Esophagus muscularis mucosa (tissue), 4 donors: ENCODE measurements around the gene HNRNPA3. TPM values are rescaled to one million over a fixed set of nuclear protein-coding genes. Genes with fewer than 3 reads are reported as not detected.
A peak's percentile ranks its signal among the peaks of the same experiment; 100 is the strongest.

Experiments
- DNase-seq: peaks from one replicate; pipeline ENCODE4 v3.0.0-alpha.2; 2017; ENCODE audit errors: extremely low spot score
- H3K27ac ChIP-seq, 4 donors: fragments of 200-600 bp; sonication (generic); replicated peaks in 1 of 4; 1 replicate in 3 of 4; 2 replicates in 1 of 4; pipeline ENCODE4 v1.5.1; 2016 to 2019; ENCODE audit warnings: mild to moderate bottlenecking in 1 of 4
- H3K27me3 ChIP-seq, 4 donors: fragments of 200-600 bp; sonication (generic); one replicate each; pipeline versions ENCODE4 v1.5.1 to v1.6.0; 2016 to 2019
- H3K36me3 ChIP-seq, 4 donors: fragments of 200-600 bp; sonication (generic); one replicate each; pipeline ENCODE4 v1.5.1; 2016 to 2019
- H3K4me1 ChIP-seq, 4 donors: fragments of 200-600 bp; sonication (generic); one replicate each; pipeline ENCODE4 v1.5.1; 2016 to 2019
- H3K4me3 ChIP-seq, 4 donors: fragments of 200-600 bp; sonication (generic); 1 replicate in 2 of 4; 2 replicates in 2 of 4; pipeline ENCODE4 v1.5.1; 2016 to 2019; ENCODE audit warnings: mild to moderate bottlenecking in 4 of 4, moderate library complexity in 1 of 4
- H3K9me3 ChIP-seq, 4 donors: fragments of 200-600 bp; sonication (generic); 1 replicate in 3 of 4; 2 replicates in 1 of 4; pipeline ENCODE4 v1.5.1; 2016 to 2019
- EP300 ChIP-seq: sonication (generic); formaldehyde crosslinking; IDR thresholded peaks from one replicate; pipeline ENCODE4 v1.6.1; 2017; ENCODE audit warnings: antibody characterized with exemption
- POLR2A ChIP-seq: fragments of 450-650 bp; IDR thresholded peaks from one replicate; pipeline ENCODE4 v1.6.1; 2017; ENCODE audit warnings: antibody characterized with exemption, moderate library complexity, mild to moderate bottlenecking, low read depth
- POLR2AphosphoS5 ChIP-seq, 2 donors: sonication (generic); formaldehyde crosslinking; IDR thresholded peaks; one replicate each; pipeline ENCODE4 v1.6.1; 2017; ENCODE audit warnings: antibody characterized with exemption in 2 of 2
- WGBS: methylation state at CpG from one replicate; pipeline ENCODE4 v1.1.5; 2018; 5-methylcytosine and 5-hydroxymethylcytosine counted together
- intact Hi-C: fragments of 100-400 bp; cut with DNase I; formaldehyde crosslinking; loops from one replicate; pipeline ENCODE4 v1.15.1; 2023
- total RNA-seq, 4 donors: library from RNA; depleted of rRNA; stranded (reverse); fragments of >200 nt; gene quantifications; one replicate each; pipeline versions ENCODE4 v1.1.0 to v1.2.1, GENCODE V29; 2016
- TF ChIP-seq, protein P1 (sequence below), 3 experiments: fragments of 200-600 bp in 2 of 3; fragments of 450-650 bp in 1 of 3; sonication (generic) in 2 of 3; IDR thresholded peaks; one replicate each; pipeline ENCODE4 v1.5.1; 2017 to 2019; ENCODE audit warnings: antibody characterized with exemption in 3 of 3, mild to moderate bottlenecking in 2 of 3, moderate library complexity in 1 of 3

The HNRNPA3 gene
- total RNA-seq, 4 donors from 2014 or later: 59.2 to 72.3 (median 64.3) TPM

DNA sequence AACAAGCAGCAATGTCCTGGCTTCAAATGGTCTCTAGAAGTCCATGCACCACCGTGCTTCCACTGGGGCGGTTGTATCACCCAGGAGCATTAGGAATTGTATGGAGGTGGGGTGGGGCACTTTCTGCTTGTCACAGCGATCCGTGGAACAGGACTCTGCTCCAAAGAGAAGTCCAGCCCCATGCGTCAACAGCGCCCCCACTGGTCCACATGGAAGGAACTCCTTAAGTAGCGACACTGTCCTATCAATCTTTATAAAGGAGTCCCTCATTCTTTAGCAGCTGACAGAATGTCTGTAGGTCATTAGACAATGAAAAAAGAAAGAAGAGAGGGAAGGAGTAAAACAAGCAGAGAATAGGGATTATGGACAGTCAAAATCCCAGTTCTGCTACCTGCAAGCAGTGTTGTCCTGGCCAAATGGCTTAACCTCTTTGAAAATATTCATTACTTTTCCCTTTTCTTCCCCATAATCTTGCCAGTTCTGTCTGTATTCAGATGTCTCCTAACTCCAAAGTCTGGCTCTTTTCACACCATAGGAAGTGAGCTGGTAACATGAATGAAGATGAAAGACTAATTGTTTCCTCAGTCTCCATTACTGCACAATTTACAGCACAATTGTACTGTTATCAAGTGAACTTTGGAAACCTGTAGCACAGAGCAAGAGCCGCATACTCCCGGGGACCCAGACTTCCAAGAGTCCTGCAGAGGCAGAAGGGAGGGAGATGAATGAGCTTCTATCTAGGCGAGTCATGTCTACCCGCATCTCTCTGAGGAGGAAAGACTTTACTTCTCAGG is 42.0 kb downstream of the HNRNPA3 start:
- Histone ChIP-seq H3K27me3 (no peaks in the 10 kb centered on the region), H3K4me1 (peaks cover 93 to 98% (median 95%) of the 10 kb centered on the region in 4 donors), H3K27ac (peak overlapping the region in 1 of 4 donors; percentile 18), H3K36me3 (no peaks in the 10 kb centered on the region), H3K9me3 (no peaks in the 10 kb centered on the region), H3K4me3 (no peak overlapping the region)
- DNase-seq: no peak
- TF ChIP-seq EP300: no peak
- TF ChIP-seq, protein P1, sequence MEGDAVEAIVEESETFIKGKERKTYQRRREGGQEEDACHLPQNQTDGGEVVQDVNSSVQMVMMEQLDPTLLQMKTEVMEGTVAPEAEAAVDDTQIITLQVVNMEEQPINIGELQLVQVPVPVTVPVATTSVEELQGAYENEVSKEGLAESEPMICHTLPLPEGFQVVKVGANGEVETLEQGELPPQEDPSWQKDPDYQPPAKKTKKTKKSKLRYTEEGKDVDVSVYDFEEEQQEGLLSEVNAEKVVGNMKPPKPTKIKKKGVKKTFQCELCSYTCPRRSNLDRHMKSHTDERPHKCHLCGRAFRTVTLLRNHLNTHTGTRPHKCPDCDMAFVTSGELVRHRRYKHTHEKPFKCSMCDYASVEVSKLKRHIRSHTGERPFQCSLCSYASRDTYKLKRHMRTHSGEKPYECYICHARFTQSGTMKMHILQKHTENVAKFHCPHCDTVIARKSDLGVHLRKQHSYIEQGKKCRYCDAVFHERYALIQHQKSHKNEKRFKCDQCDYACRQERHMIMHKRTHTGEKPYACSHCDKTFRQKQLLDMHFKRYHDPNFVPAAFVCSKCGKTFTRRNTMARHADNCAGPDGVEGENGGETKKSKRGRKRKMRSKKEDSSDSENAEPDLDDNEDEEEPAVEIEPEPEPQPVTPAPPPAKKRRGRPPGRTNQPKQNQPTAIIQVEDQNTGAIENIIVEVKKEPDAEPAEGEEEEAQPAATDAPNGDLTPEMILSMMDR (IDR thresholded peaks at IDR 0.05): peak in 2 of 3 experiments; percentile 10 to 34
- intact Hi-C loops: no loop called here
- WGBS: 74% methylated on average over 11 of the region's 11 CpGs

DNA sequence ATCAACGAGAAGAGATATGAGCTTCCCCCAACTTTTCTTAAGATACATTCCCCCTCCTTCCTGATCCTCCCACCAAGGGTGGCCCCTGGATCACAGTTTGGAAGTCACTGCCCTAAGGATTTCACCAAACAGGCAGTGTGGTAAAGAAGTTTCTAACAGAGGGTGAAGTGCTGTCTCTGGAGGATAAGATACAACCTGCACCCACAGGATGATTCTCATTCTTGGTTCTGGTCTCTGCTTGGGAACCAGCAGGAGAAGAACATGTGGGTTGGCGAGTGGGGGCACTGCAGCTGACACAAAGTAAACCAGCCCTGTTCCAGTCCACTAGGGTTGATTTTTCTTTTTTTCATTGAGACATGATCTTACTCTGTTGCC is 42.6 kb downstream of the HNRNPA3 start:
- intact Hi-C loops: no loop called here
- Histone ChIP-seq H3K9me3 (no peaks in the 10 kb centered on the region), H3K4me1 (peaks cover 89 to 99% (median 95%) of the 10 kb centered on the region in 4 donors), H3K36me3 (no peaks in the 10 kb centered on the region), H3K27me3 (no peaks in the 10 kb centered on the region), H3K4me3 (no peak overlapping the region), H3K27ac (peak overlapping the region in 1 of 4 donors; percentile 18)
- TF ChIP-seq EP300 (no peak), POLR2AphosphoS5 (IDR thresholded peaks at IDR 0.05) (no peak), POLR2A (no peak)
- TF ChIP-seq, protein P1 (IDR thresholded peaks at IDR 0.05): no peak
- no peak for DNase-seq
- WGBS: 65% methylated on average over 2 of the region's 2 CpGs

DNA sequence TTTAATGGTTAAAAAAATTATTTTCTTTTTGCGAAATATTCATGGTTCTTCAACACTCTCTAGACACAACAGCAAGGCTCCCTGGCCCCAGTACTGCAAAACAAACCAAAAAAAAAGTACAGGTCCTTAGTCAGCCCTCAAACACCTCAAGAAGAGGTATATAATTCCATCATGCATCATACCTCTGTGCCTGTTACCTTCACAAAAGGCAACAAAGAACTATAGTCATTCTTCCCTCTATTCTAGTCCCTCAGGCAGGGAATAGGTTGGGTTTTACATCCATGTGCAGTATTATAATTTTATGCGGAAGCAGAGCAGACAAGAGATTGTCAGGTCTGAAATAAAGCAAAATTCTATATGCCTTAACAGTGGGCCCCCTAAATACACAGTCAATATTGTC is 43.4 kb downstream of the HNRNPA3 start:
- Histone ChIP-seq H3K27me3 (no peaks in the 10 kb centered on the region), H3K36me3 (no peaks in the 10 kb centered on the region), H3K4me3 (no peak overlapping the region), H3K27ac (no peak overlapping the region), H3K4me1 (peaks cover 87 to 99% (median 95%) of the 10 kb centered on the region in 4 donors), H3K9me3 (no peaks in the 10 kb centered on the region)
- intact Hi-C loops: no loop called here
- no peak for DNase-seq
- 91% methylated on average over 2 of the region's 2 CpGs for WGBS
- TF ChIP-seq POLR2AphosphoS5 (IDR thresholded peaks at IDR 0.05) (no peak), POLR2A (no peak), EP300 (no peak)
- TF ChIP-seq, protein P1 (IDR thresholded peaks at IDR 0.05): no peak

DNA sequence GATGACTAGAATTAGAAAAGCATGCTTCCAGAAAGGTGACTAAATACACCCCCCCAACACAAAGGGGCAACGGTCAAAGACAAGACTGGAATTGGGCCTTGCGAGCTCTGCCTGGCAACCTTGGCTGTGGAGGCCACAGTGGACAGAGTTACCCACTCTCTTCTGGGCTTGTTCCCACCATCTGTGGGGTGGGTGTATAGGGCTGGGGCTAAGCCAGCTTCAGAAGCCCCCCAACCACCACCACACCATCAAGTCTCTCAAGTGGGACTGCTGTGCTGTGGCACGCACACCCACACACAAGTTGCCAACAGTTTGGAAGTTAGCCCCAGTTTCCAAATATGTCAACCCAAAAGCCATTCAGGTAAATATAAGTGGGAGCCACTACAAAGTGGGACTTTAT is 44.1 kb downstream of the HNRNPA3 start:
- Histone ChIP-seq H3K27ac (peak overlapping the region in 1 of 4 donors; percentile 43), H3K36me3 (no peaks in the 10 kb centered on the region), H3K4me3 (peak overlapping the region in 1 of 4 donors; percentile 12), H3K27me3 (no peaks in the 10 kb centered on the region), H3K4me1 (peaks cover 87 to 99% (median 95%) of the 10 kb centered on the region in 4 donors), H3K9me3 (no peaks in the 10 kb centered on the region)
- no peak for DNase-seq
- WGBS: 80% methylated on average over 3 of the region's 3 CpGs
- intact Hi-C loops: no loop called here
- TF ChIP-seq POLR2A: no peak
- no peak for TF ChIP-seq POLR2AphosphoS5 (IDR thresholded peaks at IDR 0.05)
- TF ChIP-seq, protein P1 (IDR thresholded peaks at IDR 0.05): no peak
- no peak for TF ChIP-seq EP300
